ENCODE data around the gene ERMP1.

The ERMP1 gene

DNA sequence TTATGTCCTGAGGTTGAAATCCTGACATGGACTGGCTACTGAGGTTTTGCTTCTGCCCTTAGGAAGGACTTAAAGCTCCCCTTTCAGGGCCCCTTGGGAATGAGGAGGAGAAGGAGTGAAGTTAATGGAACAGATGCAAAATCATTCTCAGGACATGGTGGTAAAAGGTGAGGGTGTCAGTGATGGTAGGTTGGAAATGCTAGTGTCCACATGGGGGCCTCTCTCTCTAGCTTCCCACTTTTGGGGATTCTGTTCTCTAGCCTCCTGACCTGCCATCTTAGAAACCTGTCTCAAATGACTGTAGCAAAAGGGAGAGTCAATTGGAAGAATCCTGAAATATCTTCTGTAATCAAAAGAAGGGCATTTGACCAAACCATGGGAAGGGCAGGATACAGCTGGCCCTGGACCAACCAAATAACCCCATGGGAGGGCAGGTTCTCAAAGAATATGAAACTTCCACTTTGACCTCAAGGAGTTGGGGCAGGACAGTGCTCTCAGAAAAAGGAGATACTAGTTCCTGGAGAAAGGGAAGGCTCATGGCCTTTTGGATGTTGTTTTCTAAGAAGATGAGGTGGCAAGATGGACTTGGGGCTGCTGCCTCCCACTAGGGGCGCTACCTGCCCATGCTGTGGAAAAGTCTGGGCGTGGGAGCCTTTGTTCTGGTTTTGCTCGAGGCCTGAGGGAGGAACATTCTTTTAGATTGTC is 36.5 kb upstream of the ERMP1 start:
- TF ChIP-seq EZH2 (IDR thresholded peaks at IDR 0.05; ENCODE audit: borderline replicate concordance, low read depth, low read length, severe bottlenecking), result no peak
- TF ChIP-seq, protein P1, sequence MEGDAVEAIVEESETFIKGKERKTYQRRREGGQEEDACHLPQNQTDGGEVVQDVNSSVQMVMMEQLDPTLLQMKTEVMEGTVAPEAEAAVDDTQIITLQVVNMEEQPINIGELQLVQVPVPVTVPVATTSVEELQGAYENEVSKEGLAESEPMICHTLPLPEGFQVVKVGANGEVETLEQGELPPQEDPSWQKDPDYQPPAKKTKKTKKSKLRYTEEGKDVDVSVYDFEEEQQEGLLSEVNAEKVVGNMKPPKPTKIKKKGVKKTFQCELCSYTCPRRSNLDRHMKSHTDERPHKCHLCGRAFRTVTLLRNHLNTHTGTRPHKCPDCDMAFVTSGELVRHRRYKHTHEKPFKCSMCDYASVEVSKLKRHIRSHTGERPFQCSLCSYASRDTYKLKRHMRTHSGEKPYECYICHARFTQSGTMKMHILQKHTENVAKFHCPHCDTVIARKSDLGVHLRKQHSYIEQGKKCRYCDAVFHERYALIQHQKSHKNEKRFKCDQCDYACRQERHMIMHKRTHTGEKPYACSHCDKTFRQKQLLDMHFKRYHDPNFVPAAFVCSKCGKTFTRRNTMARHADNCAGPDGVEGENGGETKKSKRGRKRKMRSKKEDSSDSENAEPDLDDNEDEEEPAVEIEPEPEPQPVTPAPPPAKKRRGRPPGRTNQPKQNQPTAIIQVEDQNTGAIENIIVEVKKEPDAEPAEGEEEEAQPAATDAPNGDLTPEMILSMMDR (IDR thresholded peaks at IDR 0.05; ENCODE audit: borderline replicate concordance, extremely low read depth, low read length, poor library complexity, severe bottlenecking), result peak; percentile 42
- H3K27me3 ChIP-seq (ENCODE audit: insufficient read depth, low read length, poor library complexity), result no peaks in the 10 kb centered on the region
- DNase-seq (peak; percentile 8), ATAC-seq (ENCODE audit: insufficient read depth, low read depth) (no peak)
- H3K36me3 ChIP-seq (ENCODE audit: insufficient read depth, low read length), result no peaks in the 10 kb centered on the region
- no peak overlapping the region for H3K27ac ChIP-seq (ENCODE audit: low read length)
- H3K4me3 ChIP-seq (ENCODE audit: low read depth in 1 of 2, low read length in 2 of 2), result no peak overlapping the region
- no peak overlapping the region for H3K4me2 ChIP-seq (ENCODE audit: insufficient read depth, low read length)
- H3K4me1 ChIP-seq (ENCODE audit: insufficient read depth, low read length), result no peaks in the 10 kb centered on the region
- no peaks in the 10 kb centered on the region for H3K79me2 ChIP-seq (ENCODE audit: insufficient read depth, low read length)
- H4K20me1 ChIP-seq (ENCODE audit: insufficient read depth, low read length), result no peaks in the 10 kb centered on the region
- no peaks in the 10 kb centered on the region for H3K9me3 ChIP-seq (ENCODE audit: insufficient read depth, low read length, severe bottlenecking)
- H2AFZ ChIP-seq (ENCODE audit: low read depth, low read length), result no peak overlapping the region
- no peak overlapping the region for H3K9ac ChIP-seq (ENCODE audit: low read depth, low read length)

GRCh38 chr9:5868235-5868634 is 35.3 kb upstream of the ERMP1 start:
- Histone ChIP-seq H3K79me2 (ENCODE audit: insufficient read depth, low read length) (no peaks in the 10 kb centered on the region), H2AFZ (ENCODE audit: low read depth, low read length) (no peak overlapping the region)

DNA sequence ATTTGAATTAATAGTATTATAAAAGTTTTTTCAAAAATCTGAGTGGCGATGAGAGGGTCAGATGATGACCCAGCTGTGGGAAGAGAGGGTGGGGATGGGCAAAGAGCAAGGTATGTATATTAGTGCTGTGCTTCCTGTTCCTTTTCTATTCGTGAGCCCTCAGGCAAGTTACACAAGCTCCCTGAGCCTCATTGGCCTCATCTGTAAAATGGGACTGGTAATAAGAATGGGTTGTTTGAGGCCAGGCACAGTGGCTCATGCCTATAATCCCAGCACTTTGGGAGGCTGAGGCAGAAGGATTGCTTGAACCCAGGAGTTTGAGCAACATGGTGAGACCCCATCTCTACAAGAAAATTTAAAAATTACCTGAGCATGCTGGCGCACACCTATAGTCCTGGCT is 33.8 kb upstream of the ERMP1 start:
- Histone ChIP-seq H3K27me3 (ENCODE audit: insufficient read depth, low read length, poor library complexity) (no peaks in the 10 kb centered on the region), H3K4me2 (ENCODE audit: insufficient read depth, low read length) (no peak overlapping the region), H3K4me1 (ENCODE audit: insufficient read depth, low read length) (no peaks in the 10 kb centered on the region), H3K27ac (ENCODE audit: low read length) (no peak overlapping the region), H3K4me3 (ENCODE audit: low read depth in 1 of 2, low read length in 2 of 2) (no peak overlapping the region), H3K9me3 (ENCODE audit: insufficient read depth, low read length, severe bottlenecking) (no peaks in the 10 kb centered on the region), H3K36me3 (ENCODE audit: insufficient read depth, low read length) (no peaks in the 10 kb centered on the region), H3K9ac (ENCODE audit: low read depth, low read length) (no peak overlapping the region), H3K79me2 (ENCODE audit: insufficient read depth, low read length) (no peaks in the 10 kb centered on the region), H2AFZ (ENCODE audit: low read depth, low read length) (no peak overlapping the region), H4K20me1 (ENCODE audit: insufficient read depth, low read length) (no peaks in the 10 kb centered on the region)
- ATAC-seq (ENCODE audit: insufficient read depth, low read depth), result no peak
- TF ChIP-seq EZH2 (IDR thresholded peaks at IDR 0.05; ENCODE audit: borderline replicate concordance, low read depth, low read length, severe bottlenecking), result no peak
- TF ChIP-seq, protein P1 (IDR thresholded peaks at IDR 0.05; ENCODE audit: borderline replicate concordance, extremely low read depth, low read length, poor library complexity, severe bottlenecking), result no peak
- DNase-seq, result no peak

More at GRCh38 chr9:5868235-5868634, 35.3 kb upstream of the ERMP1 start:
- TF ChIP-seq EZH2 (IDR thresholded peaks at IDR 0.05; ENCODE audit: borderline replicate concordance, low read depth, low read length, severe bottlenecking), result no peak
- TF ChIP-seq, protein P1 (IDR thresholded peaks at IDR 0.05; ENCODE audit: borderline replicate concordance, extremely low read depth, low read length, poor library complexity, severe bottlenecking), result no peak
- H3K27me3 ChIP-seq (ENCODE audit: insufficient read depth, low read length, poor library complexity), result no peaks in the 10 kb centered on the region
- H3K36me3 ChIP-seq (ENCODE audit: insufficient read depth, low read length), result no peaks in the 10 kb centered on the region
- H3K4me2 ChIP-seq (ENCODE audit: insufficient read depth, low read length), result no peak overlapping the region
- H3K9ac ChIP-seq (ENCODE audit: low read depth, low read length), result no peak overlapping the region
- no peak overlapping the region for H3K27ac ChIP-seq (ENCODE audit: low read length)
- DNase-seq, result no peak
- H3K4me1 ChIP-seq (ENCODE audit: insufficient read depth, low read length), result no peaks in the 10 kb centered on the region
- ATAC-seq (ENCODE audit: insufficient read depth, low read depth), result no peak
- H3K4me3 ChIP-seq (ENCODE audit: low read depth in 1 of 2, low read length in 2 of 2), result no peak overlapping the region
- H3K9me3 ChIP-seq (ENCODE audit: insufficient read depth, low read length, severe bottlenecking), result no peaks in the 10 kb centered on the region
- H4K20me1 ChIP-seq (ENCODE audit: insufficient read depth, low read length), result no peaks in the 10 kb centered on the region

All from DND-41 (cell line).